Skeletal muscle satellite cell (primary cell): ENCODE measurements around the gene QSOX1. TPM values are rescaled to one million over a fixed set of nuclear protein-coding genes. Genes with fewer than 3 reads are reported as not detected.

Experiments used
- H3K27me3 ChIP-seq: 2 replicates; pipeline ENCODE4 v1.7.0; 2013; ENCODE audit warnings: low read length; ENCODE audit not compliant: control insufficient read depth, insufficient read depth
- H3K36me3 ChIP-seq: 2 replicates; pipeline ENCODE4 v1.7.0; 2013; ENCODE audit warnings: mild to moderate bottlenecking, control low read depth, low read length; ENCODE audit not compliant: insufficient read depth
- H3K4me1 ChIP-seq: 2 replicates; pipeline ENCODE4 v1.7.0; 2013; ENCODE audit warnings: low read length; ENCODE audit not compliant: control insufficient read depth, insufficient read depth
- H3K4me2 ChIP-seq: 2 replicates; pipeline ENCODE4 v1.7.0; 2013; ENCODE audit warnings: mild to moderate bottlenecking, low read length
- H3K4me3 ChIP-seq: 2 replicates; pipeline ENCODE4 v1.7.0; 2013; ENCODE audit warnings: low read length
- H3K9ac ChIP-seq: 2 replicates; pipeline ENCODE4 v1.7.0; 2013; ENCODE audit warnings: mild to moderate bottlenecking, low read depth, low read length, moderate library complexity
- H3K9me3 ChIP-seq: replicated peaks from 2 replicates; pipeline ENCODE4 v1.7.0; 2013; ENCODE audit warnings: mild to moderate bottlenecking, control low read depth, low read length
- total RNA-seq: library from RNA; depleted of rRNA; stranded (reverse); fragments of >200 nt; gene quantifications from 2 replicates; pipeline ENCODE4 v1.2.3, GENCODE V29; 2012; rRNA removed

Gene QSOX1, protein sequence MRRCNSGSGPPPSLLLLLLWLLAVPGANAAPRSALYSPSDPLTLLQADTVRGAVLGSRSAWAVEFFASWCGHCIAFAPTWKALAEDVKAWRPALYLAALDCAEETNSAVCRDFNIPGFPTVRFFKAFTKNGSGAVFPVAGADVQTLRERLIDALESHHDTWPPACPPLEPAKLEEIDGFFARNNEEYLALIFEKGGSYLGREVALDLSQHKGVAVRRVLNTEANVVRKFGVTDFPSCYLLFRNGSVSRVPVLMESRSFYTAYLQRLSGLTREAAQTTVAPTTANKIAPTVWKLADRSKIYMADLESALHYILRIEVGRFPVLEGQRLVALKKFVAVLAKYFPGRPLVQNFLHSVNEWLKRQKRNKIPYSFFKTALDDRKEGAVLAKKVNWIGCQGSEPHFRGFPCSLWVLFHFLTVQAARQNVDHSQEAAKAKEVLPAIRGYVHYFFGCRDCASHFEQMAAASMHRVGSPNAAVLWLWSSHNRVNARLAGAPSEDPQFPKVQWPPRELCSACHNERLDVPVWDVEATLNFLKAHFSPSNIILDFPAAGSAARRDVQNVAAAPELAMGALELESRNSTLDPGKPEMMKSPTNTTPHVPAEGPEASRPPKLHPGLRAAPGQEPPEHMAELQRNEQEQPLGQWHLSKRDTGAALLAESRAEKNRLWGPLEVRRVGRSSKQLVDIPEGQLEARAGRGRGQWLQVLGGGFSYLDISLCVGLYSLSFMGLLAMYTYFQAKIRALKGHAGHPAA
- total RNA-seq: 156 and 172 TPM in 2 replicates

DNA sequence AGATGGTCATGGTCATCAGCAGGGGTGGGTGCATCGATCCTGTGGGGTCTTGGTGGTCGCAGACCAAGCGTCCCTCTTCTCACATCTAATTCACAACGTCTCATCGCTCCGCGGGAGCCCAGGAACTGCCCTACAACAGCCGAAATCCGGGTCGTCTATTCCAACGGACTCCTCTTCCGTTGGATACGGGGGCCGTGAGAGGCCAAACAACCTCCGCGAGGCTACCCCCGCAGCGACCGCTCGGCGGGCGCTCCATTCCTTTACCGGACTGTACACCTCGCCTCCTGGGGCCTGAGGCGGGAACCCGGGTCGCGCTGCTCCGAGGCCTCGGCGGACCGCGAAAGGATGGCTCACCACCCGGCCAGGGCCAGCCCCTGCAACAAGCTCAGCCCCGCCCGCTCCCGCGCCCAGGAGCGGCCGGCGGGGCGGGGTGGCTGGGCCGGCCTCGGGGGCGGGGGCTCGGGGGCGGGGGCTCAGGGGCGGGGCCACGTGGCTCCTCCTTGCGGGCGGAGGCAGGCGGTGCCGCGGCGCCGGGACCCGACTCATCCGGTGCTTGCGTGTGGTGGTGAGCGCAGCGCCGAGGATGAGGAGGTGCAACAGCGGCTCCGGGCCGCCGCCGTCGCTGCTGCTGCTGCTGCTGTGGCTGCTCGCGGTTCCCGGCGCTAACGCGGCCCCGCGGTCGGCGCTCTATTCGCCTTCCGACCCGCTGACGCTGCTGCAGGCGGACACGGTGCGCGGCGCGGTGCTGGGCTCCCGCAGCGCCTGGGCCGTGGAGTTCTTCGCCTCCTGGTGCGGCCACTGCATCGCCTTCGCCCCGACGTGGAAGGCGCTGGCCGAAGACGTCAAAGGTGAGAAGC, at the start of gene QSOX1:
QSOX1 (plus strand) TSS at position 545 of the 857 bp plus-strand sequence; CDS start at position 584, 39 bp downstream.
- Histone ChIP-seq H3K27me3 (no peaks in the 10 kb centered on the region), H3K4me1 (peaks cover 51% of the 10 kb centered on the region), H3K4me2 (peak within 1 kb of the TSS; percentile 98), H3K9me3 (no peaks in the 10 kb centered on the region), H3K9ac (peak within 1 kb of the TSS; percentile 93), H3K4me3 (peak within 1 kb of the TSS; percentile 82), H3K36me3 (no peaks in the 10 kb centered on the region)

DNA sequence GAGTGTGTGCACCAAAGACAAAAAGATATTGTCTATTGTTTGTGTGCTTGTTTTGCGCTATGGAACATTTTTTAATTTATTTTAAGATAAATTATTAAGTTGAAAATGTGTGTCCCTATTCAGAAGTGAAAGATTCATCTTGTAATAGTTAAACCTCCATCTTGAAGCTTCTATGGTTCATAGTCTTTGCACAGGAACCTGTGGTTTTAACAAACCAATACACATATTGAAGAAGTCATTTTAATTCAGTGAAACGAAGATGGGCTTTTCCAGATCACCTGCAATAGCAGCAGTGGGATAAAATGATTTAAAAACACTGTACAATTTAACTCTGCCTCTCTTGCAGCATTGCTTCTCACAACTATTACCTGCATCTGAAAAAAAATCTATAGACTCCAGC, 42.6 kb upstream of the QSOX1 start:
- H3K4me2 ChIP-seq: no peak overlapping the region
- H3K36me3 ChIP-seq: peaks cover 34% of the 10 kb centered on the region
- H3K9ac ChIP-seq: no peak overlapping the region
- H3K27me3 ChIP-seq: no peaks in the 10 kb centered on the region
- H3K4me1 ChIP-seq: peaks cover under 1% of the 10 kb centered on the region
- no peak overlapping the region for H3K4me3 ChIP-seq
- H3K9me3 ChIP-seq: peaks cover 5% of the 10 kb centered on the region

DNA sequence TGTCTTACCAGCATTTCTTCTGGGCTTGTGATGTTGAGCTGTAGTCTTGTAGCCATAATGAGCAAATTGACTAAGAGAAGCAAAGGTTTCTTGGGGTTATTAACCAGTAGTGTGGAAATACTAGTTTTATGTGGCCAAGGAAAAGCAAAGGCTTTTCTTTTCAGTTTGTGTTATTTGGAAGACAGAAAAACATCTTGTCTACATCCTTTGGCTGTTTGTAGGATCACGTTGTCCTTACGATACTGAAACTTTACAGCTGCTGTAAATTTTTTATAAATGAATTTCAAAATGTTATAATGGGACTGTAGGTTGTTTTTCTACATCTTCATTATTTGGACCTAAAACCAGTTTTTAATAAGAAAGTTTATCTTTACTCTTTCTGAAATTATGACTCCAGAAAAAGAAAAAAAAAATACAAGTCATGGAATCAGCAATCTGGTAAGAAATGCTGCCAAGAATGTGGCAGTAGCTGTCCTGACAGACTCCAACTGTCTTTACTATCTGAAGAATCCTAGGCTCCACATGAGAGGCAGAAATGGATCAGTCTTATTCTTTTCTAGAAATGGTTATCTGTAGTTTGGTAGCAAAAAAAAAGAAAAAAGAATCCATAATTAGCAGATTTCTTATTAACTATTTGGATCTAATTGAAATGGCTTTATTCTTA, 41.6 kb upstream of the QSOX1 start:
- H3K9ac ChIP-seq: no peak overlapping the region
- H3K4me3 ChIP-seq: no peak overlapping the region
- peaks cover 11% of the 10 kb centered on the region for H3K4me1 ChIP-seq
- peaks cover 34% of the 10 kb centered on the region for H3K36me3 ChIP-seq
- no peak overlapping the region for H3K4me2 ChIP-seq
- no peaks in the 10 kb centered on the region for H3K27me3 ChIP-seq
- H3K9me3 ChIP-seq: peaks cover 5% of the 10 kb centered on the region

DNA sequence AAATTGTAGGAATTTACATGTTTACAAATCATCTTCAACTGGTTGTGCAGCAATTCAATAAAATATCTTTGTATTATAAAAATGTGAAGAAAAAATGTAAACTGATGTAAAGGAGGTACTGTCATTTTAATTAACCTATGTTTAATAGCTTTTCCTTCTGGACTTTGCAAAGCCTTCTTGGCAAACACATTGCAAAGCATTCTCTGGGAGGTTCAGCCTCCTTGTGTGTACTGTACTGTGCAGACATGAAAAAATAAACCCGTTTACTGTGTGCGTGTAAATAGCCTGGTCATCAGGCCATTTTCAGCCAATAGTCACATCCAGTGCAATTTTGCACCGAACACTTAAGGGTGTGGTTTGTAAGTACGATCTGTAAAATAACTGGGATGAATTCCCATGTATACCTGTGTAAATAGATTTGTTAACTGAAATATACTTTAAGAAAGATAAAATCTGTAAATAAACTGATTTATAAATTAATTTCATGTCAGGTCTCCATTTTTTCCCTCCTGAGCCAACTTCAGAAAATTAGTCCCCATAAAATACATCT, 40.2 kb upstream of the QSOX1 start:
- Histone ChIP-seq H3K9me3 (peaks cover 5% of the 10 kb centered on the region), H3K4me1 (peaks cover 14% of the 10 kb centered on the region), H3K4me2 (no peak overlapping the region), H3K4me3 (no peak overlapping the region), H3K36me3 (peaks cover 34% of the 10 kb centered on the region), H3K27me3 (no peaks in the 10 kb centered on the region), H3K9ac (no peak overlapping the region)

DNA sequence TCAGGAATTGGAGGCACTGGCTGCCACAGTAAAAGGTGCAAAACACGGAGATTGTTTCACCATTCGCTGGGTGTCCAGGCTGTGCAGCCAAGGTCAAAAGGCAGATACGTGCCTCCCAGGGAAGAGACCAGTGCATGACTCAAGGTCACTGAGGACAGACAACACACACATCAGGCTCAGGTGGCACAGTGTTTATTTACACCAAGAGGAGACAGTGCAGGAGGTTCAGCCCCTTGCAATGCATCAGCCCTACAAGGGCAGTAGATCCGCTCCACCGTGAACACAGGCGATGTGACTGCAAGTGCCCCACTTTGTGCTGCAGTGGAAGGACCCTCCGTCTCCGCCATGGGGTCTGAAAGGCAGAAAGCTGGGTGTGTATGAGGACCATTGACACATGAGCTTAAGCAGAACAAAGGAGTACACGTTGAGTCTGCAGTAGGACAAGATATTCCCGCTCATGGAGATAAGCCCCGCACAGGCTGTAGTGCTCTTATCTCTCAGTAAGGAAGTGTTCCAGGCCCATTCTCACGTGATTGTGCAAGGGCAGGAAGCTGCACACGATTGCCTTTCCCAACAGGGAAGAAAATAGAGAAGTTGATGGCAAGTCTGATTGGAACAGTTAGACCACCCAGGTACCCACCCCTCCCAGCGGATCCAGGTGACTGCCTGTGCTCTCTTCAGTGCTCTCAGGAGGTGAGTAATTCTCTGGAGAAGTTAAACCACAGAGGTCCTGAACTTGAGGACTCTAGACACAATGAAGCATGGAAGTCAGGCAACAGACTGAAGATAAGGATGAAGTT, 37.5 kb upstream of the QSOX1 start:
- peak overlapping the region; percentile 4 for H3K4me3 ChIP-seq
- peak overlapping the region; percentile 41 for H3K4me2 ChIP-seq
- H3K36me3 ChIP-seq: peaks cover 18% of the 10 kb centered on the region

DNA sequence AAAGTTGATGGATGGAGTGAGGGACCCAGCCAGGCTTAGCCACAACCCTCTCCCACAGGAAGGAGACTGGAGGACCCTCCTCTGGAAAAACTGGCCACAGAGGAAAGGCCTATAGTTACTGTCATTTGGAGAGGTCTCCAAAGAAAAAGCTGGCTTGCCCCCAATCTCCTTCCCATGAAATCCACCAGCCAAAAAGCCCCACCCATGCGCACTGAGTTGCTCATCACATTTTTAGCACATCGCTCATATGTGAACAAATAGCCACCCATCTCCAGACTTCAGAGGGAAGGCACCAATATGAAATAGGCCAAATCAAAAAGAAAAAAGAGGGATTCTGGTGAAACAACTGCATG, 36.9 kb upstream of the QSOX1 start:
- Histone ChIP-seq H3K36me3 (peaks cover 13% of the 10 kb centered on the region), H3K4me1 (peaks cover 14% of the 10 kb centered on the region), H3K4me3 (peak overlapping the region; percentile 4)

More for the DNA sequence above, 37.5 kb upstream of the QSOX1 start:
- Histone ChIP-seq H3K4me1 (peaks cover 14% of the 10 kb centered on the region), H3K27me3 (no peaks in the 10 kb centered on the region), H3K9me3 (peaks cover 5% of the 10 kb centered on the region), H3K9ac (no peak overlapping the region)

DNA sequence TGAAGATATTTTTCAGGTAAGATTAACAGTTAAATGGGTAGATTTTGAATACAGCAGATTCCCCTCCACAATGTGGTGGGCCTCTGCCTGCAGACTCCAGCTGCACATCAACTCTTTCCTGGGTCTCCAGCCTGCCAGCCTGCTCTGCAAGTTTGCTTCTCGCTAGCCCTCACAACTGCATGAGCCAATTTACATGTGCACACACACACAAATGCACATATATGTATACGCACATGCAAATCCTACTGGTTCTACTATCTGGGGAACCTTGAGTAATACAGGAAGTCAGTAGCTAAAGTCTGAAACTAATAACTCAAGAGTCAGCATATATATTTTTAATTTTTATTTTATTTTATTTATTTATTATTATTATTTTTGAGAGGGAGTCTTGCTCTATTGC, 34.8 kb upstream of the QSOX1 start:
- Histone ChIP-seq H3K4me2 (no peak overlapping the region), H3K9me3 (peaks cover 5% of the 10 kb centered on the region), H3K9ac (no peak overlapping the region), H3K36me3 (peaks cover 12% of the 10 kb centered on the region), H3K4me1 (peaks cover 14% of the 10 kb centered on the region), H3K27me3 (no peaks in the 10 kb centered on the region), H3K4me3 (no peak overlapping the region)

More for the DNA sequence above, 36.9 kb upstream of the QSOX1 start:
- peak overlapping the region; percentile 48 for H3K4me2 ChIP-seq
- H3K9me3 ChIP-seq: peaks cover 5% of the 10 kb centered on the region
- no peaks in the 10 kb centered on the region for H3K27me3 ChIP-seq
- H3K9ac ChIP-seq: no peak overlapping the region

DNA sequence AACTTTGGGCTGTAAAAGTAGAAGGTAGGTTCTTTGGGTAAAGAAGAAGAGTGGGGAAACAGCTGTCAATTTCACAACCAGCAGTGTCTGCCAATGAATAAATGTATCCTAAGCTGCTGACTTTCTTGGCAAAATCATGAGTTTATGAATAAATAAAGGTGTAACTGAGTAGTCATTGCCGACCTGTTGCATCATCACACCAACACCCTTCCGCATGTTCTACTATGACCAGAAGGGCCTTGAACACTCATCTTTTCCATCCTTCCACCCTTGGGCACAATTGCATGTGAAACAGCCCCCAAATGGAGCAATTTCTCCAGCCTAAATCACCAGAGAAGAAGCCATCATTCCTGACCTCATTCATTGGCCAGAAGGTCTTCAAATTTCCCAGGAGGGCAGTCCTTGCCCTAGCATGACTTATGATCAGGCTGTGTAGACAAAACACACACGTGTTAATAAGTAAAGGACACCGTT, 31.2 kb upstream of the QSOX1 start:
- Histone ChIP-seq H3K9me3 (no peaks in the 10 kb centered on the region), H3K4me3 (no peak overlapping the region), H3K9ac (no peak overlapping the region), H3K36me3 (no peaks in the 10 kb centered on the region), H3K4me2 (no peak overlapping the region), H3K27me3 (no peaks in the 10 kb centered on the region), H3K4me1 (no peaks in the 10 kb centered on the region)

DNA sequence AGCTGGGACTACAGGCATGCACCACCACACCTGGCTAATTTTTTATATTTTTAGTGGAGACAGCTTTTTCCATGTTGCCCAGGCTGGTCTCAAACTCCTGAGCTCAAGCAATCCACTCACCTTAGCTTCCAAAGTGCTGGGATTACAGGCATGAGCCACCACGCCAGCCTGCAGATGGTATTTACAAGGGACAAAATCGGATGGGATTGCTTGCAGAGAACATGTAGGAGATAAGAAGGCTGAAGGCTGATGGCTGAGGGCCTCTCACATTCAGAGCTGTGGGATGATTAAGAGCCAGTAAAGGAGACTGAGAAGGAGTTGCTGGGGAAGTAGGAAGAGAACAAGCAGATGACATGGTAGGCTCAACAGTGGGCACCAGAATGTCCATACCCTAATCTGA, 24.0 kb upstream of the QSOX1 start:
- no peak overlapping the region for H3K9ac ChIP-seq
- peaks cover 16% of the 10 kb centered on the region for H3K4me1 ChIP-seq

DNA sequence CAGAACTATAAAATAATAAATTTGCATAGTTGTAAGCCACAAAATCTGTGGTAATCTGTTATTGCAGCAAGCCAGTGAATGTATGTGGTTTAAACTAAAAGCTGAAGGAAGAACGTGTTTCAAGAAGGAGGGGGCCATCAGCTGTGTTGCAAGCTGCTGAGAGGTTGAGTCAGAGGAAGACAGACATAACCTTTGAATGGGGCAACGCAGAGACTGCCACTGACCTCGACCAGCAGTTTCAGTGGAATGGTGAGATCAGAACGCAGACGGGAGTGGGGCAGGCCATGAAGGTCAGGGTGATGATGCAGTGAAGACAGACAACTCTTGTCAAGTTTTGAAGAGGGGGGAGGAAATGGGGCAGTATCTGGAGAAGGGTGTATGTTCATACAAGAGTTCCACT, 23.2 kb upstream of the QSOX1 start:
- H3K4me1 ChIP-seq: peaks cover 20% of the 10 kb centered on the region
- no peaks in the 10 kb centered on the region for H3K9me3 ChIP-seq
- no peak overlapping the region for H3K4me3 ChIP-seq
- H3K36me3 ChIP-seq: no peaks in the 10 kb centered on the region
- H3K27me3 ChIP-seq: no peaks in the 10 kb centered on the region
- peak overlapping the region; percentile 28 for H3K4me2 ChIP-seq
- no peak overlapping the region for H3K9ac ChIP-seq

More for the DNA sequence above, 24.0 kb upstream of the QSOX1 start:
- H3K27me3 ChIP-seq: no peaks in the 10 kb centered on the region
- no peaks in the 10 kb centered on the region for H3K36me3 ChIP-seq
- no peak overlapping the region for H3K4me2 ChIP-seq
- no peaks in the 10 kb centered on the region for H3K9me3 ChIP-seq
- no peak overlapping the region for H3K4me3 ChIP-seq
